HCT116 (cell line): ENCODE data around the gene DGKB. TPM values are rescaled to one million over a fixed set of nuclear protein-coding genes. Genes with fewer than 3 reads are reported as not detected.

ENCODE experiments used
- ATAC-seq: fragments of 200-7000 bp; cut with Tn5 transposase; 2 replicates; pipeline ENCODE4 v1.9.1; 2020; ENCODE audit warnings: mild to moderate bottlenecking, moderate library complexity
- BruUV-seq: library from RNA; stranded (reverse); fragments of 400-500 nt; replicated peaks from 2 replicates; lab custom pipeline; 2021; lab: Mats Ljungman, UMichigan
- CTCF ChIA-PET: fragments of 300-600 bp; sonication (Branson Sonifier 250); formaldehyde crosslinking; loops from one replicate; lab custom pipeline; 2021; ENCODE audit warnings: antibody characterized with exemption; lab: Charles Lee
- POLR2A ChIA-PET: fragments of 300-600, 350-600 bp; sonication (Branson Sonifier 250); formaldehyde crosslinking; loops from one replicate; lab custom pipeline; 2021; ENCODE audit warnings: antibody characterized with exemption; lab: Charles Lee
- RAD21 ChIA-PET, 2 experiments: fragments of 300-600 bp; sonication (Branson Sonifier 250); formaldehyde crosslinking; loops; one replicate each; lab custom pipeline; 2023; ENCODE audit warnings: low total read pairs in 2 of 2; ENCODE audit not compliant: uncharacterized antibody in 2 of 2, unreplicated experiment in 2 of 2, low non-redundant PET in 1 of 2; lab: Charles Lee
- DNase-seq: peaks from one replicate; pipeline ENCODE4 v3.0.0-alpha.2; 2010; ENCODE audit warnings: low read depth, low spot score
- H2AFZ ChIP-seq: fragments of 200-600 bp; shearing (Covaris generic), sonication (generic); 2 replicates; pipeline ENCODE4 v1.6.1; 2017; ENCODE audit warnings: low read depth, mixed run types, mixed read lengths, antibody characterized with exemption, low read length; ENCODE audit not compliant: poor library complexity, severe bottlenecking
- H3K27ac ChIP-seq: 2 replicates; pipeline ENCODE4 v1.5.1; 2012; ENCODE audit warnings: low read depth, low read length
- H3K27me3 ChIP-seq: fragments of 200-600 bp; sonication (generic); 2 replicates; pipeline ENCODE4 v1.6.1; 2016; ENCODE audit warnings: mixed run types, low read length, mixed read lengths; ENCODE audit not compliant: insufficient read depth
- H3K36me3 ChIP-seq, 2 experiments: fragments of 200-500 bp in 1 of 2; fragments of 200-600 bp in 1 of 2; sonication (Bioruptor generic) in 1 of 2; sonication (generic) in 1 of 2; 2 replicates each; pipeline versions ENCODE4 v1.5.1 to v1.6.1; 2014 to 2016; ENCODE audit warnings: low read length in 2 of 2, inconsistent platforms in 1 of 2, mixed read lengths in 1 of 2, mixed run types in 1 of 2; ENCODE audit not compliant: insufficient read depth in 2 of 2, control insufficient read depth in 1 of 2
- H3K4me1 ChIP-seq, 2 experiments: fragments of 200-600 bp in 1 of 2; sonication (generic) in 1 of 2; 2 replicates each; pipeline versions ENCODE4 v1.5.1 to v1.6.1; 2012 to 2017; ENCODE audit warnings: low read length in 2 of 2, inconsistent platforms in 1 of 2, mild to moderate bottlenecking in 1 of 2, mixed read lengths in 1 of 2, mixed run types in 1 of 2, moderate library complexity in 1 of 2; ENCODE audit not compliant: insufficient read depth in 2 of 2, control insufficient read depth in 1 of 2
- H3K4me2 ChIP-seq: fragments of 200-600 bp; sonication (generic); 2 replicates; pipeline ENCODE4 v1.6.1; 2017; ENCODE audit warnings: mixed run types, low read length, mixed read lengths
- H3K4me3 ChIP-seq, 2 experiments: fragments of 200-600 bp in 1 of 2; sonication (generic) in 1 of 2; replicated peaks in 1 of 2; 2 replicates each; pipeline ENCODE4 v1.5.1; 2011 to 2016; ENCODE audit warnings: low read length in 2 of 2, control low read depth in 1 of 2, low read depth in 1 of 2, mild to moderate bottlenecking in 1 of 2, mixed read lengths in 1 of 2, mixed run types in 1 of 2
- H3K79me2 ChIP-seq: fragments of 200-600 bp; sonication (generic); 2 replicates; pipeline ENCODE4 v1.6.1; 2017; ENCODE audit warnings: mild to moderate bottlenecking, mixed run types, low read length, moderate library complexity, mixed read lengths; ENCODE audit not compliant: insufficient read depth
- H3K9ac ChIP-seq: fragments of 200-600 bp; sonication (generic); 2 replicates; pipeline ENCODE4 v1.6.1; 2016; ENCODE audit warnings: low read length, mixed read lengths
- H3K9me2 ChIP-seq: fragments of 200-600 bp; sonication (generic), shearing (Covaris generic); 2 replicates; pipeline ENCODE4 v1.6.1; 2017; ENCODE audit warnings: mixed run types, mild to moderate bottlenecking, moderate library complexity; ENCODE audit not compliant: insufficient read depth
- H3K9me3 ChIP-seq, 2 experiments: fragments of 200-500 bp in 1 of 2; fragments of 200-600 bp in 1 of 2; sonication (Bioruptor generic) in 1 of 2; sonication (generic) in 1 of 2; 2 replicates each; pipeline ENCODE4 v1.6.1; 2014 to 2017; ENCODE audit warnings: low read length in 2 of 2, mixed read lengths in 2 of 2, inconsistent platforms in 1 of 2, low read depth in 1 of 2, mild to moderate bottlenecking in 1 of 2, mixed run types in 1 of 2, moderate library complexity in 1 of 2; ENCODE audit not compliant: control insufficient read depth in 1 of 2, insufficient read depth in 1 of 2
- H4K20me1 ChIP-seq: fragments of 200-600 bp; sonication (generic), shearing (Covaris generic); 2 replicates; pipeline ENCODE4 v1.6.1; 2017; ENCODE audit warnings: mixed run types, mild to moderate bottlenecking, moderate library complexity; ENCODE audit not compliant: insufficient read depth
- CBX3 ChIP-seq: IDR thresholded peaks from 2 replicates; pipeline ENCODE4 v1.6.1; 2012; ENCODE audit warnings: low read depth
- CEBPB ChIP-seq: IDR thresholded peaks from 2 replicates; pipeline ENCODE4 v1.6.1; 2012; ENCODE audit warnings: low read depth
- CTCF ChIP-seq, 3 experiments: fragments of 200-600 bp in 1 of 3; sonication (generic) in 1 of 3; IDR thresholded peaks in 2 of 3; conservative IDR thresholded peaks in 1 of 3; 2 replicates each; pipeline ENCODE4 v1.5.1; 2012 to 2017; ENCODE audit warnings: low read depth in 2 of 3, low read length in 2 of 3, antibody characterized with exemption in 1 of 3, borderline replicate concordance in 1 of 3, control low read depth in 1 of 3, mild to moderate bottlenecking in 1 of 3, mixed read lengths in 1 of 3, mixed run types in 1 of 3, moderate library complexity in 1 of 3; ENCODE audit not compliant: insufficient read depth in 1 of 3
- EGR1 ChIP-seq: IDR thresholded peaks from 2 replicates; pipeline ENCODE4 v1.6.1; 2012; ENCODE audit warnings: low read depth
- ELF1 ChIP-seq: IDR thresholded peaks from 2 replicates; pipeline ENCODE4 v1.6.1; 2012; ENCODE audit warnings: low read depth, borderline replicate concordance
- EZH2phosphoT487 ChIP-seq: fragments of 200-600 bp; IDR thresholded peaks from 2 replicates; pipeline ENCODE4 v1.6.1; 2018; ENCODE audit warnings: antibody characterized with exemption, borderline replicate concordance
- FOSL1 ChIP-seq: IDR thresholded peaks from 2 replicates; pipeline ENCODE4 v1.6.1; 2012; ENCODE audit warnings: low read depth
- JUND ChIP-seq: IDR thresholded peaks from 2 replicates; pipeline ENCODE4 v1.6.1; 2012
- POLR2A ChIP-seq: IDR thresholded peaks from 2 replicates; pipeline ENCODE4 v1.7.0; 2011; ENCODE audit warnings: borderline replicate concordance; ENCODE audit not compliant: insufficient read depth, insufficient read length; ENCODE audit errors: extremely low read depth
- POLR2AphosphoS5 ChIP-seq: IDR thresholded peaks from 2 replicates; pipeline ENCODE4 v1.6.1; 2011; ENCODE audit warnings: mild to moderate bottlenecking, low read depth, low read length, moderate library complexity
- RAD21 ChIP-seq: IDR thresholded peaks from 2 replicates; pipeline ENCODE4 v1.6.1; 2012; ENCODE audit warnings: low read depth, mild to moderate bottlenecking
- SIN3A ChIP-seq: IDR thresholded peaks from 2 replicates; pipeline ENCODE4 v1.6.1; 2012; ENCODE audit warnings: low read depth
- SP1 ChIP-seq: IDR thresholded peaks from 2 replicates; pipeline ENCODE4 v1.6.1; 2012; ENCODE audit warnings: low read depth
- SRF ChIP-seq: IDR thresholded peaks from 2 replicates; pipeline ENCODE4 v1.6.1; 2012; ENCODE audit warnings: low read depth
- TCF7L2 ChIP-seq: IDR thresholded peaks from 2 replicates; pipeline ENCODE4 v1.7.0; 2011; ENCODE audit warnings: borderline replicate concordance, inconsistent platforms; ENCODE audit not compliant: insufficient read depth, insufficient read length; ENCODE audit errors: extremely low read depth
- YY1 ChIP-seq: IDR thresholded peaks from 2 replicates; pipeline ENCODE4 v1.6.1; 2011; ENCODE audit warnings: low read length, low read depth, moderate library complexity, mild to moderate bottlenecking; ENCODE audit not compliant: insufficient replicate concordance; ENCODE audit errors: extremely low read depth
- ZFX ChIP-seq: fragments of 450-650 bp; IDR thresholded peaks from 2 replicates; pipeline ENCODE4 v1.6.1; 2017
- ZNF274 ChIP-seq: fragments of 200-500 bp; sonication (Bioruptor generic); IDR thresholded peaks from 2 replicates; pipeline ENCODE4 v1.6.1; 2014; ENCODE audit warnings: mild to moderate bottlenecking, low read depth, low read length, inconsistent platforms
- intact Hi-C: fragments of 100-400 bp; cut with micrococcal nuclease; formaldehyde crosslinking; loops from 2 replicates; pipeline ENCODE4 v1.10.0; 2022
- total RNA-seq: library from RNA; stranded (reverse); gene quantifications from one replicate; pipeline ENCODE4 v1.2.1, GENCODE V29; 2021; ENCODE audit not compliant: unreplicated experiment
- TF ChIP-seq, protein P1 (sequence below): IDR thresholded peaks from 2 replicates; pipeline ENCODE4 v1.6.1; 2012
- TF ChIP-seq, protein P2 (sequence below): IDR thresholded peaks from 2 replicates; pipeline ENCODE4 v1.6.1; 2012; ENCODE audit warnings: low read depth

DGKB gene
- total RNA-seq, 1 experiment from 2014 or later = 0.05 TPM

DNA sequence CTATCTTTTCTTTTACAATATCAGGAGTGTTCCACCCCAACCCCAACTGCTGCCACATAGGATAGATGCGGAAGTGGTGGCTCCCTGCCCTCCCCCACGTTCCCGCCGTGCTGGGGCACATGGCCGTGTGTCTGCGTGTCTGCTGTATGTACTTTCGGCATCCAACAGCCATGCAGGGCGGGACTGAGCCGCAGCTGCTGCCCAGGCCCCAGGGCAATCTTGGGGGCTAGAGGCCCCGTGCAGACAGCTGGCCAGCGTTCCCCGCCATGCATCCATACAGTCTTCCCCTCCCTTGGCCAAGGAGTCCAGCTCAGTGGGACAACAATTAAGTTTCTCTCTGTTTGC is 162.7 kb downstream of the DGKB start:
- no peaks in the 10 kb centered on the region for H3K36me3 ChIP-seq
- POLR2A ChIA-PET = no interaction called here
- H3K79me2 ChIP-seq = no peaks in the 10 kb centered on the region
- H3K9ac ChIP-seq = no peak overlapping the region
- no peak for TF ChIP-seq TCF7L2
- TF ChIP-seq FOSL1 = no peak
- no peak for TF ChIP-seq ZFX
- no peak for TF ChIP-seq SP1
- TF ChIP-seq, protein P1, sequence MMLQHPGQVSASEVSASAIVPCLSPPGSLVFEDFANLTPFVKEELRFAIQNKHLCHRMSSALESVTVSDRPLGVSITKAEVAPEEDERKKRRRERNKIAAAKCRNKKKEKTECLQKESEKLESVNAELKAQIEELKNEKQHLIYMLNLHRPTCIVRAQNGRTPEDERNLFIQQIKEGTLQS = no peak
- TF ChIP-seq ZNF274 = no peak
- TF ChIP-seq POLR2A = no peak
- TF ChIP-seq, protein P2, sequence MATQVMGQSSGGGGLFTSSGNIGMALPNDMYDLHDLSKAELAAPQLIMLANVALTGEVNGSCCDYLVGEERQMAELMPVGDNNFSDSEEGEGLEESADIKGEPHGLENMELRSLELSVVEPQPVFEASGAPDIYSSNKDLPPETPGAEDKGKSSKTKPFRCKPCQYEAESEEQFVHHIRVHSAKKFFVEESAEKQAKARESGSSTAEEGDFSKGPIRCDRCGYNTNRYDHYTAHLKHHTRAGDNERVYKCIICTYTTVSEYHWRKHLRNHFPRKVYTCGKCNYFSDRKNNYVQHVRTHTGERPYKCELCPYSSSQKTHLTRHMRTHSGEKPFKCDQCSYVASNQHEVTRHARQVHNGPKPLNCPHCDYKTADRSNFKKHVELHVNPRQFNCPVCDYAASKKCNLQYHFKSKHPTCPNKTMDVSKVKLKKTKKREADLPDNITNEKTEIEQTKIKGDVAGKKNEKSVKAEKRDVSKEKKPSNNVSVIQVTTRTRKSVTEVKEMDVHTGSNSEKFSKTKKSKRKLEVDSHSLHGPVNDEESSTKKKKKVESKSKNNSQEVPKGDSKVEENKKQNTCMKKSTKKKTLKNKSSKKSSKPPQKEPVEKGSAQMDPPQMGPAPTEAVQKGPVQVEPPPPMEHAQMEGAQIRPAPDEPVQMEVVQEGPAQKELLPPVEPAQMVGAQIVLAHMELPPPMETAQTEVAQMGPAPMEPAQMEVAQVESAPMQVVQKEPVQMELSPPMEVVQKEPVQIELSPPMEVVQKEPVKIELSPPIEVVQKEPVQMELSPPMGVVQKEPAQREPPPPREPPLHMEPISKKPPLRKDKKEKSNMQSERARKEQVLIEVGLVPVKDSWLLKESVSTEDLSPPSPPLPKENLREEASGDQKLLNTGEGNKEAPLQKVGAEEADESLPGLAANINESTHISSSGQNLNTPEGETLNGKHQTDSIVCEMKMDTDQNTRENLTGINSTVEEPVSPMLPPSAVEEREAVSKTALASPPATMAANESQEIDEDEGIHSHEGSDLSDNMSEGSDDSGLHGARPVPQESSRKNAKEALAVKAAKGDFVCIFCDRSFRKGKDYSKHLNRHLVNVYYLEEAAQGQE = no peak
- no peak for TF ChIP-seq CBX3
- no peak for TF ChIP-seq SIN3A
- no peak for TF ChIP-seq EZH2phosphoT487
- no peak for TF ChIP-seq SRF
- TF ChIP-seq POLR2AphosphoS5 = no peak
- TF ChIP-seq YY1 = no peak
- TF ChIP-seq CEBPB = no peak
- TF ChIP-seq RAD21 = no peak
- no peak for TF ChIP-seq EGR1
- TF ChIP-seq CTCF (IDR thresholded peaks at IDR 0.05 in 2 of 3, conservative IDR thresholded peaks at IDR 0.05 in 1 of 3; ENCODE audit: borderline replicate concordance in 1 of 3, insufficient read depth in 1 of 3, low read depth in 2 of 3, low read length in 2 of 3) = no peak
- no peak for TF ChIP-seq ELF1
- TF ChIP-seq JUND = no peak
- no peak overlapping the region for H3K27ac ChIP-seq
- DNase-seq (no peak), ATAC-seq (no peak)
- H3K9me3 ChIP-seq = peaks cover 4 to 7% of the 10 kb centered on the region in 2 experiments; a peak in 2 of 4 replicates
- no peak overlapping the region for H3K4me2 ChIP-seq
- BruUV-seq = no TSS peak
- CTCF ChIA-PET = no interaction called here
- H2AFZ ChIP-seq = no peak overlapping the region
- H3K4me3 ChIP-seq = no peak overlapping the region
- H4K20me1 ChIP-seq = no peaks in the 10 kb centered on the region
- H3K4me1 ChIP-seq = no peaks in the 10 kb centered on the region
- no peaks in the 10 kb centered on the region for H3K9me2 ChIP-seq
- no peaks in the 10 kb centered on the region for H3K27me3 ChIP-seq
- intact Hi-C loops = no loop called here
- RAD21 ChIA-PET = no interaction called here
